Lower leg skin (tissue), 4 donors: ENCODE data around the gene OR9I1. TPM values are rescaled to one million over a fixed set of nuclear protein-coding genes. Genes with fewer than 3 reads are reported as not detected.

Source experiments
- DNase-seq, 2 donors: peaks; one replicate each; pipeline ENCODE4 v3.0.0-alpha.2; 2019; ENCODE audit warnings: low spot score in 2 of 2
- H3K4me3 ChIP-seq: fragments of 200-600 bp; sonication (generic); 2 replicates; pipeline ENCODE4 v1.5.1; 2017; ENCODE audit warnings: mild to moderate bottlenecking, low read depth; ENCODE audit not compliant: poor library complexity, severe bottlenecking
- POLR2A ChIP-seq, 2 donors: fragments of 450-650 bp; IDR thresholded peaks; one replicate each; pipeline ENCODE4 v1.6.1; 2016 to 2017; ENCODE audit warnings: antibody characterized with exemption in 2 of 2, mild to moderate bottlenecking in 1 of 2, moderate library complexity in 1 of 2
- WGBS, 2 donors: methylation state at CpG; one replicate each; pipeline ENCODE4 v1.1.5; 2018; 5-methylcytosine and 5-hydroxymethylcytosine counted together
- intact Hi-C: fragments of 100-400 bp; cut with DNase I; formaldehyde crosslinking; loops from one replicate; pipeline ENCODE4 v1.15.0; 2023; ENCODE audit warnings: low total_unique reads
- total RNA-seq, 4 donors: library from RNA; depleted of rRNA; stranded (reverse); fragments of >200 nt; gene quantifications; one replicate each; pipeline ENCODE4 v1.1.0, GENCODE V29; 2016
- TF ChIP-seq, protein P1 (sequence below), 3 donors: fragments of 450-650 bp; IDR thresholded peaks; one replicate each; pipeline ENCODE4 v1.5.1; 2016; ENCODE audit warnings: antibody characterized with exemption in 3 of 3, mild to moderate bottlenecking in 3 of 3, moderate library complexity in 2 of 3

The OR9I1 gene
- total RNA-seq, 4 donors from 2014 or later, result not detected

DNA sequence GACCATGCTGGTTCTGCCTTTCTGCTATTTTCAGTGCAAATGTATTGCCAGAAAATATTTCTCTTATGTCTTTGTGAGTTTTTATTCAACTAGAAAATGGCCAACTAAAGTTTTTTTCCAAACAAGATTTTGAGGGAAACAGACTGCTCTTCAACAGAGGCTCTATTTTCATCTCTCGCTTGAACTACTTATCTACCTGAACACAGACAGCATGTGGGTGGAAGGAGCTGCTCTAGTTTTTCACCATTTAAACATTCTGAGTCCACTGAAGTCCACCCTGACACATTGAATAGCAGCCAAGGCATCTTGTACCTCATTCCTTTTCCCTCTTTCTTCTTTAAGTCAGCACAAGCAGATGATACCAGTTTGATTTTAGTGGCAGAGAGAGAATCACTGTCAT, 9.8 kb upstream of the OR9I1 start:
- WGBS, 2 donors, result 93 to 95% methylated on average over 1 of the region's 1 CpG
- intact Hi-C loops, result no loop called here
- TF ChIP-seq POLR2A (IDR thresholded peaks at IDR 0.05), result no peak
- TF ChIP-seq, protein P1, sequence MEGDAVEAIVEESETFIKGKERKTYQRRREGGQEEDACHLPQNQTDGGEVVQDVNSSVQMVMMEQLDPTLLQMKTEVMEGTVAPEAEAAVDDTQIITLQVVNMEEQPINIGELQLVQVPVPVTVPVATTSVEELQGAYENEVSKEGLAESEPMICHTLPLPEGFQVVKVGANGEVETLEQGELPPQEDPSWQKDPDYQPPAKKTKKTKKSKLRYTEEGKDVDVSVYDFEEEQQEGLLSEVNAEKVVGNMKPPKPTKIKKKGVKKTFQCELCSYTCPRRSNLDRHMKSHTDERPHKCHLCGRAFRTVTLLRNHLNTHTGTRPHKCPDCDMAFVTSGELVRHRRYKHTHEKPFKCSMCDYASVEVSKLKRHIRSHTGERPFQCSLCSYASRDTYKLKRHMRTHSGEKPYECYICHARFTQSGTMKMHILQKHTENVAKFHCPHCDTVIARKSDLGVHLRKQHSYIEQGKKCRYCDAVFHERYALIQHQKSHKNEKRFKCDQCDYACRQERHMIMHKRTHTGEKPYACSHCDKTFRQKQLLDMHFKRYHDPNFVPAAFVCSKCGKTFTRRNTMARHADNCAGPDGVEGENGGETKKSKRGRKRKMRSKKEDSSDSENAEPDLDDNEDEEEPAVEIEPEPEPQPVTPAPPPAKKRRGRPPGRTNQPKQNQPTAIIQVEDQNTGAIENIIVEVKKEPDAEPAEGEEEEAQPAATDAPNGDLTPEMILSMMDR (IDR thresholded peaks at IDR 0.05), result no peak
- no peak for DNase-seq
- H3K4me3 ChIP-seq, result no peak overlapping the region

DNA sequence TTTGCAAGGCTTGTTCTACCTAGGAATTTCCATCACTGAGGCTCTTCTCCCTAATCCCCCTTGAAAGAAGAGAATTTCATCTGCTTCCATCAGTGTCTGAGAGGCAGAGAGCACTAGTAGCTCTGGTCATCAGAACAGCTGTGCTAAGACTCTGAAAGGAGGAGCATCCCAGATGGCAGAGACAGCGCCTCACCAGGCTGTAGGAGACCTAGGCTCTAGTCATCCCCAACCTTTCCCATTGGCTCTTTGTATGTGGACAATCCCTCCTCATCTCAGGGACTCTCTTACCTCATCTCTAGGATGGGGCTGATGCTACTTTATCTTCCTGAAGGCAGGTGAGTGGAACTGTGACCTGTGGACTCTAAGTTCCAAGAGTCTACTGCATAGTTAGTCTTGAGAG, 8.8 kb upstream of the OR9I1 start:
- no peak for DNase-seq
- 80 to 86% methylated on average over 1 of the region's 1 CpG for WGBS, 2 donors
- TF ChIP-seq, protein P1 (IDR thresholded peaks at IDR 0.05), result no peak
- no peak for TF ChIP-seq POLR2A (IDR thresholded peaks at IDR 0.05)
- H3K4me3 ChIP-seq, result no peak overlapping the region
- intact Hi-C loops, result no loop called here

DNA sequence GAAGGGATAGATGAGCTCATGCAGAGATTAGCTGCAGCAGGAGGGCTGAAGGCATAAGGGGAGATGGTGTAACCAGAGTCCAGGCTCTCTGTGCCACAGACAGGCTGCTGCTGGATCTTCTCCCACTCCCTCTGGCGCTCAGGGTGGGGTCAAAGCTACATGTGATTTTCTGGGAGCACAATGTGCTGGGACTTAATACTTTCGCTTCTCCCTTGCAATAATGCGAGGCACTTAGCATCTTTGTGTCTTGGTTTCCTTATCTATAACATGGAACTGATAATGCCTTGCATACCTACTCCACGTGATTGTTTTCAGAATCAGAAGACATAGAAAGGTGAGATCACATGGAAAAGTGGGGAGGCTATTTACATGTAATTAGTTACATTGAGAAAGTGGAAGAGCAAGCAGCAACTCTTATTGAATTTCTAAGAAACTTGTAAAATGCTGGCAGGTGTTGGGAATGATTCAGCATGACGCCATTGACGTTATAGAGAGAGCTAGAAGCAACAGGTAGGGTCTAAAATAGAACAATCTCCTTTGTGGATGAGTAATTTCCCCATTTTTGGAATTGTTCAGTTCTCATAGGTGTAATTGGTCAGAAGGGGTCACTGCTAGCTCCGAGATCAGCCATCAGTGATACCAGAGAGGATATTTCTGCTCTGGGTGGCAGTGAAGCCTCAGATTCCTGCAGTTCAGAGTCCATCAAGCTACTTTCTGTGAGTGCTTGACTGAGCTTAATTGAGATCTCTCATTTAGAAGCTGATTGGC, 8.2 kb upstream of the OR9I1 start:
- no peak for DNase-seq
- no peak for TF ChIP-seq POLR2A (IDR thresholded peaks at IDR 0.05)
- TF ChIP-seq, protein P1 (IDR thresholded peaks at IDR 0.05), result no peak
- 50 to 53% methylated on average over 7 of the region's 7 CpGs for WGBS, 2 donors
- intact Hi-C loops, result no loop called here
- no peak overlapping the region for H3K4me3 ChIP-seq

DNA sequence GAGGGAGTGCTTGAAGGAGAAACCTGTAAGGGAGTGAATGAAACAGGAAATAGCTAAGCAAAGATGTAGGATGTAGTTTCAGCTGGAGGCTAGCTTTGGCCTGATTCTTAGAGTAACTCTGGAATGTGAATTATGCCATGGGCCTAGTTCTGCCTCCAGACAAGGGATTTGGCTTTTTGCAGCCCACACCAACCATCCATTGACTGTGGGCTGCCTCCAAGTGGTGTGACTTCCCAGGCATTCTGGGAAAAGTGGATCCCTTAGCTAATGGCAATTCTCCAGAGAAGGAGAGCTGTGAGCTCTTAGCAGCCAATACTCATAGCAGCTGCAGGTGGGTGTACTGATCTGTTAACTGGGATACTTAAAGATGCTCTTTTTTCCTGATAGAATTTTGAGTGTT, 2.0 kb upstream of the OR9I1 start:
- intact Hi-C loops, result no loop called here
- H3K4me3 ChIP-seq, result no peak overlapping the region
- DNase-seq, result no peak
- TF ChIP-seq POLR2A (IDR thresholded peaks at IDR 0.05), result no peak
- TF ChIP-seq, protein P1 (IDR thresholded peaks at IDR 0.05), result no peak

DNA sequence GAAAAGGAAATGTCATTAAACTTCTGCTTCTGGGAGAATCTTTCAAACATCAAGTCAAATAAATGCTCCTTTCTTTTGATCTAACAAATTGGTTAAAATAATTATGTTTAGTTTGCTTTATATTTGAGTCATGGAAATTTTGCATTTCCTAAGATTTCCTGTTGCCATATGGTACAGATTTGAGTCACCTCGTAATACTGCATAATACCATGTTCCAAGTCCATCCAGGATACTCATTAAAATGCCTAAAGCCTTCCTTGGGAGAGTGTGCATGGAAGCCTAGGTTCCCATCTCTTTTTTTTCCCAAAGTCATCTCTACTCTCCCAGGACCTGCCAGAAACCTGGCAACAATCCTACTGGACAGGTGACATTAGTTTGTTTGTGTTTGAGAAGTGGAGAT, 4.2 kb downstream of the OR9I1 start:
- TF ChIP-seq POLR2A (IDR thresholded peaks at IDR 0.05), result no peak
- TF ChIP-seq, protein P1 (IDR thresholded peaks at IDR 0.05), result no peak

DNA sequence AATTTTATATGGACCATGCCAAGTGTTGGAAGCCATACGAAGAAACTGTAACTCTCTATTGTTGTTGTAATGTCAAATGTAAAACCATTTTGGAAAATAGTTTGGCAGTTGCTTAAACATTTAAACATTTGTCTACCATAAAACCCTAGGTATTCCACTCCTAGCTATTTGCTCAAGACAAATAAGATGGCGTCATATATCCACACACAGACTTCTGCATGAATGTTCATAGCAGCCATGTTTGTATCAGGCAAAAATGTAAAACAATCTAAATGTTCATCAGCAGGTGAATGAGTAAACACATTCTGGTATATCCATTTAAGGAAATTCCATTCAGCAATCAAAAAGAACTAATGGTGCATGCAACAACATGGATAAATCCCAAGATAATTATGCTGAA, 27.9 kb downstream of the OR9I1 start:
- intact Hi-C loops, result no loop called here
- TF ChIP-seq, protein P1 (IDR thresholded peaks at IDR 0.05), result no peak
- TF ChIP-seq POLR2A (IDR thresholded peaks at IDR 0.05), result no peak
- H3K4me3 ChIP-seq, result no peak overlapping the region
- DNase-seq, result no peak
- WGBS, 2 donors, result 85 to 92% methylated on average over 2 of the region's 2 CpGs

More for the DNA sequence above, 4.2 kb downstream of the OR9I1 start:
- intact Hi-C loops, result no loop called here
- no peak for DNase-seq
- 56 to 64% methylated on average over 1 of the region's 1 CpG for WGBS, 2 donors
- H3K4me3 ChIP-seq, result no peak overlapping the region
